Spleen (tissue), 7 donors: ENCODE data around the gene GC.

ENCODE experiments used
- POLR2A ChIP-seq, 3 donors: fragments of 450-650 bp; IDR thresholded peaks; one replicate each; pipeline ENCODE4 v1.5.1; 2017; ENCODE audit warnings: antibody characterized with exemption in 3 of 3, mild to moderate bottlenecking in 1 of 3
- TF ChIP-seq, protein P1 (sequence below), 11 experiments: fragments of 200-600 bp in 7 of 11; fragments of 450-650 bp in 4 of 11; sonication (generic) in 4 of 11; IDR thresholded peaks in 8 of 11; conservative IDR thresholded peaks in 3 of 11; 1 replicate in 7 of 11; 2 replicates in 4 of 11; pipeline versions ENCODE4 v1.4.0 to v1.8.0; 2016 to 2021; ENCODE audit warnings: antibody characterized with exemption in 11 of 11, inconsistent platforms in 4 of 11, mild to moderate bottlenecking in 1 of 11
- donor health status: DM: no; HTN: no; CAD: no; lungs with moderate emphysema.
- donor health status: DM: no; HTN: no; CAD: no.
- donor health status: DM: no; HTN: no; CAD: no.

- no peak for TF ChIP-seq POLR2A (IDR thresholded peaks at IDR 0.05)
- TF ChIP-seq, protein P1, sequence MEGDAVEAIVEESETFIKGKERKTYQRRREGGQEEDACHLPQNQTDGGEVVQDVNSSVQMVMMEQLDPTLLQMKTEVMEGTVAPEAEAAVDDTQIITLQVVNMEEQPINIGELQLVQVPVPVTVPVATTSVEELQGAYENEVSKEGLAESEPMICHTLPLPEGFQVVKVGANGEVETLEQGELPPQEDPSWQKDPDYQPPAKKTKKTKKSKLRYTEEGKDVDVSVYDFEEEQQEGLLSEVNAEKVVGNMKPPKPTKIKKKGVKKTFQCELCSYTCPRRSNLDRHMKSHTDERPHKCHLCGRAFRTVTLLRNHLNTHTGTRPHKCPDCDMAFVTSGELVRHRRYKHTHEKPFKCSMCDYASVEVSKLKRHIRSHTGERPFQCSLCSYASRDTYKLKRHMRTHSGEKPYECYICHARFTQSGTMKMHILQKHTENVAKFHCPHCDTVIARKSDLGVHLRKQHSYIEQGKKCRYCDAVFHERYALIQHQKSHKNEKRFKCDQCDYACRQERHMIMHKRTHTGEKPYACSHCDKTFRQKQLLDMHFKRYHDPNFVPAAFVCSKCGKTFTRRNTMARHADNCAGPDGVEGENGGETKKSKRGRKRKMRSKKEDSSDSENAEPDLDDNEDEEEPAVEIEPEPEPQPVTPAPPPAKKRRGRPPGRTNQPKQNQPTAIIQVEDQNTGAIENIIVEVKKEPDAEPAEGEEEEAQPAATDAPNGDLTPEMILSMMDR (IDR thresholded peaks at IDR 0.05 in 8 of 11, conservative IDR thresholded peaks at IDR 0.05 in 3 of 11) = no peak
These were observed 73.9 kb downstream of the GC start for GRCh38 chr4:71709961-71710360.
